Measurements from ENCODE around the gene MT1E.
A peak's percentile ranks its signal among the peaks of the same experiment; 100 is the strongest.
"Not testable (repeated sequence)": the region's sequence is repeated elsewhere in the genome, so short reads cannot be mapped to it uniquely, and the experiment has no call there.

Gene MT1E

GRCh38 chr16:56625140-56625942 lies at the start of gene MT1E:
Gene MT1E (plus strand): TSS chr16:56625781. CDS start chr16:56625852, 71 bp downstream.
- DNase-seq: peak; percentile 58

- peak; percentile 80 for DNase-seq
Measured at GRCh38 chr16:56576585-56577299, 48.8 kb upstream of the MT1E start.

- DNase-seq: no peak
Measured at GRCh38 chr16:56577300-56577625, 48.3 kb upstream of the MT1E start.

GRCh38 chr16:56580391-56581048 lies 45.1 kb upstream of the MT1E start:
- no peak for DNase-seq

GRCh38 chr16:56582911-56583310 lies 42.7 kb upstream of the MT1E start:
- not testable (repeated sequence) for DNase-seq

- no peak for DNase-seq
Measured at GRCh38 chr16:56583351-56584168, 42.0 kb upstream of the MT1E start.

GRCh38 chr16:56584276-56584675 lies 41.3 kb upstream of the MT1E start:
- DNase-seq: no peak

- DNase-seq: no peak
Measured at GRCh38 chr16:56588781-56589140, 36.8 kb upstream of the MT1E start.

- DNase-seq: no peak
Measured at GRCh38 chr16:56589141-56590039, 36.2 kb upstream of the MT1E start, which contains the start of gene MT3. Gene MT3 (plus strand): TSS chr16:56589528. CDS start chr16:56589591, 63 bp downstream.

GRCh38 chr16:56591377-56592060 lies 34.1 kb upstream of the MT1E start:
- DNase-seq: no peak

GRCh38 chr16:56593573-56594291 lies 31.8 kb upstream of the MT1E start:
- no peak for DNase-seq

GRCh38 chr16:56594292-56594619 lies 31.3 kb upstream of the MT1E start:
- DNase-seq: no peak

GRCh38 chr16:56600398-56600999 lies 25.1 kb upstream of the MT1E start:
- peak; percentile 18 for DNase-seq

GRCh38 chr16:56601325-56601724 lies 24.3 kb upstream of the MT1E start:
- no peak for DNase-seq

- DNase-seq: no peak
Measured at GRCh38 chr16:56603589-56603988, 22.0 kb upstream of the MT1E start.

- DNase-seq: no peak
Measured at GRCh38 chr16:56604966-56605365, 20.6 kb upstream of the MT1E start.

- no peak for DNase-seq
Measured at GRCh38 chr16:56605475-56605874, 20.1 kb upstream of the MT1E start.

- no peak for DNase-seq
Measured at GRCh38 chr16:56606071-56606475, 19.5 kb upstream of the MT1E start.

- DNase-seq: no peak
Measured at GRCh38 chr16:56606476-56607108, 19.0 kb upstream of the MT1E start.

- DNase-seq: no peak
Measured at GRCh38 chr16:56607109-56607618, 18.4 kb upstream of the MT1E start.

All from stimulated activated naive CD4-positive, alpha-beta T cell treated with Interleukin-2 at 50 U/mL for 16 hours (primary cell).